GM19468 (cell line): ENCODE data around the gene COL6A2.

Source experiments
- ATAC-seq: cut with Tn5 transposase; IDR thresholded peaks from one replicate; pipeline ENCODE4 v1.9.1; 2021; ENCODE audit warnings: mild to moderate bottlenecking, moderate library complexity, moderate number of reproducible peaks; ENCODE audit not compliant: unreplicated experiment; ENCODE audit errors: extremely low read depth

The COL6A2 gene

GRCh38 chr21:46122237-46122671, 24.3 kb downstream of the COL6A2 start:
- ATAC-seq, result no peak

- no peak for ATAC-seq
Measured at GRCh38 chr21:46122758-46123683, 25.1 kb downstream of the COL6A2 start.

- no peak for ATAC-seq
Measured at GRCh38 chr21:46124083-46124925, 26.4 kb downstream of the COL6A2 start.

- ATAC-seq, result no peak
Measured at GRCh38 chr21:46124926-46125845, 27.3 kb downstream of the COL6A2 start.

- ATAC-seq, result no peak
Measured at GRCh38 chr21:46125846-46126301, 28.0 kb downstream of the COL6A2 start.

- ATAC-seq, result no peak
Measured at GRCh38 chr21:46126309-46127238, 28.7 kb downstream of the COL6A2 start.

GRCh38 chr21:46127239-46128105, 29.6 kb downstream of the COL6A2 start:
- no peak for ATAC-seq

- no peak for ATAC-seq
Measured at GRCh38 chr21:46128106-46128932, 30.4 kb downstream of the COL6A2 start.

- no peak for ATAC-seq
Measured at GRCh38 chr21:46128933-46129571, 31.1 kb downstream of the COL6A2 start.

- no peak for ATAC-seq
Measured at GRCh38 chr21:46129846-46130651, 32.1 kb downstream of the COL6A2 start.

- ATAC-seq, result no peak
Measured at GRCh38 chr21:46130831-46131587, 33.1 kb downstream of the COL6A2 start.

GRCh38 chr21:46131588-46131837, 33.6 kb downstream of the COL6A2 start:
- ATAC-seq, result no peak

GRCh38 chr21:46131838-46132651, 34.1 kb downstream of the COL6A2 start:
- no peak for ATAC-seq

- no peak for ATAC-seq
Measured at GRCh38 chr21:46135782-46136395, 38.0 kb downstream of the COL6A2 start.
